Activated CD8-positive, alpha-beta T cell treated with anti-CD3 and anti-CD28 coated beads, Interleukin-2, amount 10 ng/mL, durations not matched to agents 7 days and 5 days (primary cell): Measurements from ENCODE around the gene SLC41A2. TPM values are rescaled to one million over a fixed set of nuclear protein-coding genes. Genes with fewer than 3 reads are reported as not detected.

ENCODE experiments used
- ATAC-seq: fragments of 150-1000 bp; cut with Tn5 transposase; one replicate; pipeline ENCODE4 v1.10.0; 2021; ENCODE audit warnings: moderate library complexity
- CTCF ChIA-PET: fragments of 350-600 bp; sonication (Branson Sonifier 250); formaldehyde crosslinking; loops from one replicate; lab custom pipeline; 2021; ENCODE audit warnings: antibody characterized with exemption; lab: Charles Lee
- POLR2A ChIA-PET: fragments of 350-600 bp; sonication (Branson Sonifier 250); formaldehyde crosslinking; loops from one replicate; lab custom pipeline; 2021; ENCODE audit warnings: antibody characterized with exemption; lab: Charles Lee
- DNase-seq: peaks from one replicate; pipeline ENCODE4 v3.0.0-alpha.2; 2020
- H3K27ac Mint-ChIP-seq: one replicate; pipeline ENCODE4 v1.8.0; 2021; ENCODE audit warnings: mild to moderate bottlenecking, mixed read lengths
- H3K27me3 Mint-ChIP-seq: one replicate; pipeline ENCODE4 v1.8.0; 2021; ENCODE audit warnings: low read depth, mixed read lengths
- H3K36me3 Mint-ChIP-seq: one replicate; pipeline ENCODE4 v1.8.0; 2021; ENCODE audit warnings: low read depth, mixed read lengths
- H3K4me1 Mint-ChIP-seq: one replicate; pipeline ENCODE4 v1.8.0; 2021; ENCODE audit warnings: low read depth, mixed read lengths
- H3K4me3 Mint-ChIP-seq: one replicate; pipeline ENCODE4 v1.8.0; 2021; ENCODE audit warnings: mild to moderate bottlenecking, mixed read lengths
- H3K9me3 Mint-ChIP-seq: one replicate; pipeline ENCODE4 v1.8.0; 2022; ENCODE audit warnings: mixed read lengths; ENCODE audit not compliant: insufficient read depth
- total RNA-seq, 2 experiments: library from RNA; stranded (reverse); gene quantifications; one replicate each; pipeline ENCODE4 v1.2.3, GENCODE V29; 2021

The SLC41A2 gene
- total RNA-seq, 2 experiments from 2014 or later, result 2.0 to 2.9 TPM

DNA sequence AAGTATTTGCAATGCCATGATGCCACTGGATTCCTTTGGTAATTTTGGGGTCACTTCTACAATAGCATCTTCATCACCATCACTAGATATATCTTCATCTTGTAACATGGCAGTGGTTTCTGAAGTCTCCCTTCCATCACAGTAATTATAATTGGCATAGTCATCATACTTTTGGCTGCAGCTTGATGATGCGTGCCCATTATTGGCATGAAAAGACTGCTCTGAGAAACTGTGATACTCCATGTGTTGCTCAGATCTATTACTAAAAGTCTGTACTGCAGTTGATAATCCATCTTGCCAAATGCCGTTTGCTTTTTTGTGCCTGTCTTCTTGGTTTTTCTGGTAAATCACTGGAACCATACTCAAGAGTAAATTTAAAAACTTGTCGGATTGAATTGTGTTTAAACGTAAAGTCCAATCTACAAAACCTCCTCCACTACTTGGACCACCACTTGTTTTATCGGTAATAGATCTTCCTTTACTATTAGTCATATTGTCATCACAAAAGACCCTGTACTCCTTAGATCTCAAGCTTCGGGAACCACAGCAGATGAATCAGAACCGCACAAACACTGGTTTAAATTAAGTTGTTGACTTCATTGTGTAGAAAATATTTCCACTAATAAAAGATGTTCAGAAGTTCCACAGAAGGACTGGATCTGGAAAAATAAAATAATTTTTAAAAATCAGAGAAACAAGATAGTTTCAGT is 29.9 kb downstream of the SLC41A2 start:
- H3K27ac Mint-ChIP-seq, result no peak overlapping the region
- CTCF ChIA-PET, result no interaction called here
- H3K4me1 Mint-ChIP-seq, result peaks cover 13% of the 10 kb centered on the region
- peaks cover 2% of the 10 kb centered on the region for H3K27me3 Mint-ChIP-seq
- no peaks in the 10 kb centered on the region for H3K36me3 Mint-ChIP-seq
- ATAC-seq, result no peak
- POLR2A ChIA-PET, result no interaction called here
- no peak for DNase-seq
- H3K4me3 Mint-ChIP-seq, result no peak overlapping the region
- no peaks in the 10 kb centered on the region for H3K9me3 Mint-ChIP-seq

- ChIA-PET CTCF (interaction anchor here (0.7 kb wide), 1 partner anchor 567 kb away, joined by 3 read pairs; no protein-coding TSS in a partner anchor), POLR2A (no interaction called here)
- H3K9me3 Mint-ChIP-seq, result peaks cover 13% of the 10 kb centered on the region
- peaks cover 5% of the 10 kb centered on the region for H3K4me1 Mint-ChIP-seq
- H3K36me3 Mint-ChIP-seq, result peaks cover 3% of the 10 kb centered on the region
- H3K4me3 Mint-ChIP-seq, result no peak overlapping the region
- ATAC-seq (no peak), DNase-seq (no peak)
- no peak overlapping the region for H3K27ac Mint-ChIP-seq
- no peaks in the 10 kb centered on the region for H3K27me3 Mint-ChIP-seq
These were observed 32.6 kb downstream of the SLC41A2 start for GRCh38 chr12:104925501-104925900.

- no peaks in the 10 kb centered on the region for H3K27me3 Mint-ChIP-seq
- ATAC-seq (no peak), DNase-seq (no peak)
- H3K27ac Mint-ChIP-seq, result no peak overlapping the region
- H3K4me3 Mint-ChIP-seq, result no peak overlapping the region
- H3K36me3 Mint-ChIP-seq, result peaks cover 3% of the 10 kb centered on the region
- ChIA-PET POLR2A (no interaction called here), CTCF (interaction anchor here (0.9 to 2.0 kb wide), 2 partner anchors 22 to 131 kb away, joined by 3 to 7 read pairs; no protein-coding TSS in a partner anchor)
- peaks cover 21% of the 10 kb centered on the region for H3K9me3 Mint-ChIP-seq
- no peaks in the 10 kb centered on the region for H3K4me1 Mint-ChIP-seq
These were observed 36.8 kb downstream of the SLC41A2 start for GRCh38 chr12:104921340-104921739.

DNA sequence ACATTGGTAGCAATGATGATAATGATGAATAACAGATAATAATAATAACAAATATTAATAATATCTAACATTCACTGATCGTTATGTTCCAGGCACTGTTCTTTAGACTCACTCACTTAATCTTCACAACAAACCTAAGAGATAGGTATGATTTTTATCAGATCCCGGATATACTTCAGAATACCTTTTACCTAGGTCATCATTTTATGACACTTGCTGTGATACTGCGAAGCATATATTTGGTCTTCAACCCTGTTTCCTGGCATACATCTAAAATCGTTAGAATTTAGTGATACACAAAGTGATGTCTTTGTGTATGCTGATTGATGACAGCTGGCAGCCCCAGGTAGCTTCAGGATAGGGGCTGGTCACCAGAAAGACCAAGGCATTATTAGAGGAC is 46.1 kb downstream of the SLC41A2 start:
- Mint-ChIP-seq H3K36me3 (no peaks in the 10 kb centered on the region), H3K4me1 (no peaks in the 10 kb centered on the region), H3K4me3 (no peak overlapping the region), H3K27me3 (peaks cover 12% of the 10 kb centered on the region), H3K9me3 (no peaks in the 10 kb centered on the region), H3K27ac (no peak overlapping the region)
- POLR2A ChIA-PET, result interaction anchor here (1.0 kb wide), 1 partner anchor 10 kb away, joined by 3 read pairs; no protein-coding TSS in a partner anchor
- no peak for ATAC-seq
- DNase-seq, result no peak
- CTCF ChIA-PET, result interaction anchor here (1.3 kb wide), 1 partner anchor 530 kb away, joined by 3 read pairs; no protein-coding TSS in a partner anchor

GRCh38 chr12:104910196-104910840 is 47.8 kb downstream of the SLC41A2 start:
- Mint-ChIP-seq H3K27ac (no peak overlapping the region), H3K9me3 (no peaks in the 10 kb centered on the region), H3K4me1 (no peaks in the 10 kb centered on the region), H3K27me3 (peaks cover 12% of the 10 kb centered on the region), H3K36me3 (no peaks in the 10 kb centered on the region), H3K4me3 (no peak overlapping the region)
- DNase-seq (no peak), ATAC-seq (no peak)
- ChIA-PET POLR2A (no interaction called here), CTCF (interaction anchor here (2.5 kb wide), 1 partner anchor 143 kb away, joined by 6 read pairs; no protein-coding TSS in a partner anchor)

- CTCF ChIA-PET, result interaction anchor here (2.5 kb wide), 1 partner anchor 143 kb away, joined by 6 read pairs; no protein-coding TSS in a partner anchor
- H3K4me3 Mint-ChIP-seq, result no peak overlapping the region
- DNase-seq (no peak), ATAC-seq (no peak)
- no peak overlapping the region for H3K27ac Mint-ChIP-seq
- no peaks in the 10 kb centered on the region for H3K4me1 Mint-ChIP-seq
- POLR2A ChIA-PET, result no interaction called here
- H3K36me3 Mint-ChIP-seq, result no peaks in the 10 kb centered on the region
- H3K9me3 Mint-ChIP-seq, result no peaks in the 10 kb centered on the region
- H3K27me3 Mint-ChIP-seq, result peaks cover 12% of the 10 kb centered on the region
These were observed 48.3 kb downstream of the SLC41A2 start for GRCh38 chr12:104909761-104910160.

Other genes starting within 250 kb of the SLC41A2 start
- 10 to 100 TPM; 15.2 to 16.5 TPM for gene NOPCHAP1, start 28.0 kb upstream of the SLC41A2 start, total RNA-seq
- gene ALDH1L2, start 126.2 kb upstream of the SLC41A2 start, total RNA-seq, result under 1 TPM; 0.18 to 0.21 TPM
- 10 to 100 TPM; 39.2 to 42.8 TPM for gene WASHC4, start 149.4 kb upstream of the SLC41A2 start, total RNA-seq